ENCODE results near the gene KIAA0825.

KIAA0825 gene

DNA sequence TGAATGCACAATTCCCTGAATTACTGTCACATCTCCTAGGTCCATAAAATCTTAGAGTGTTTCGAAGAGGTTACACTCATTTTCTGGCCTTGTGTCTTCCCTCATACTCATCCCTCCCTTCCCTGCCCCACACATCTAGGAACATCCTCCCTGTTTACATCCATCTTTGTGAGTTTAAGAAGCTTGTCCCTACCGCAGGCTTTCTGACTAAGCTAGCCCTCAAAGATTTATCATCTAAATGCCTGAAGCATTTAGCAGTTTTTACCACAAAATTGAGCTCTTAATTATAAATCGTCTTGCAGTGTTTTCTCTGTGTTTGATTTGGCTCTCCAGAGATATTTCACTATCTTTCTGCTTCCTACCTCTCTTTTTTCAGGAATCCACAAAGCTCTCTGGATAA is 374.8 kb downstream of the KIAA0825 start:
- no peak for DNase-seq (ENCODE audit: low read depth)

DNA sequence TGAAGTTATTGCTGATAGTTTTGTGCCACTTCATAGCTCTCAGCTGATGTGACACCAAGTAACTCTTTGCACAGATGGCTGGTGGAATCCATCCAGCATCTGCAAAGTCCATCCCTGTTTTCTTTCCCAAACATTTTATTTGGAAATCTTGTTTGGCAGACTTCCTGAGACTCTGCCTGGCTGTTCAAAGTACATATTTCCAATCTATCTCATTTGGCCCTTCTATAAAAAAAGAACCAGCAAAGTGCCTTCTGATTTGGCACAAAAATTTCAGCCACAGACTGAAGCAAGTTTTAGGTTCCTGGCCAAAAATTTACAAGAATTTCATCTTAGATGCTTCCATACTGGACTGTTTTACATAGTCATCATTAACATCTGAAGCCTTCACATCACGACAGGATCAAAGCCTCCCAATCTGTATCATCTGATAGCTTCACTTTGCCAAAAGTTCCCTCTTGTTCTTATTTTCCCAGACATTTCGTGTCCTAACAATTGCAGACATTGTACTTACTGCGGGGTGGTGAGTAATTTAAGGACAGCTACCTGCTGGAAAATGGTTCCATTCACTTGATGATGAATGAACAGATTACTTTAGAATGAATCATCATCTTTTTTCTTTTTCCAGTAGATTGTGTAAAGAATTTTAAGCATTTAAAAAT is 377.3 kb downstream of the KIAA0825 start:
- DNase-seq (ENCODE audit: low read depth) = no peak

DNA sequence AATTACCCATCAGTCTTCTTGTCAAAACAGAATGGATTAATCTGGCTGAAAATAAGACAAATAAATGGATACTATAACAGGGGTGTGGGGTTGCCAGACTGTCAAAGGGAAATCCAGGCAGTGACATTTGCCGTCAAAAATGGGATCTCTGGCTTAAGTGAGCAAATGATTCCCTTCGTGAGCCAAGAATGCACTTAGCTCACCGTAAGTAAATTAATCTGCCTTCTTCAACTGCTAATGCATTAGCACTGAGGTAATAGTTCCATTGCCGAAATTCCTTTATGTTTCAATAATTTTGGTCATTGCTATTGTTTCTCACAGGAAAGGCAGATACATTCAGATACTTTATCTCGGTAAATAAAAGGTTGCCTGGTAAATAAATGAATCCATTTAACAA is 377.8 kb downstream of the KIAA0825 start:
- DNase-seq (ENCODE audit: low read depth) = no peak

DNA sequence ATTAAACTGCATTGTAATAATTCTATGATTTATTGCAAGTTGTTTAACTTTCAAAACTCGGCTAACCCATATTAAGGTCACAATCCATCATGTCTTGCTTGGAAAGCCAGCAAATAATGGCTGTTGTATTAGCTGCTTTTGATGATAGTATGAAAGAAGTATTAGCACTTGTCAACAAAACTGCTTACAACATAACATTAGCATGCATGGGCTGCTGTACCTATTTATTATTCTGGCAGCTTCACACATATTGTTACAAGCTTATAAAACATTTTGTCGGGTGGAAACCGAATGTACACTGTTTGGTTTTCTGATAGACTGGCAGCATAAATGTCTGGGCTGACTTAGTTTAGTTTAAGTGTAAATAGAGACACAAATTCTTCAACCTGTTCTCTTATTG is 378.3 kb downstream of the KIAA0825 start:
- no peak for DNase-seq (ENCODE audit: low read depth)

DNA sequence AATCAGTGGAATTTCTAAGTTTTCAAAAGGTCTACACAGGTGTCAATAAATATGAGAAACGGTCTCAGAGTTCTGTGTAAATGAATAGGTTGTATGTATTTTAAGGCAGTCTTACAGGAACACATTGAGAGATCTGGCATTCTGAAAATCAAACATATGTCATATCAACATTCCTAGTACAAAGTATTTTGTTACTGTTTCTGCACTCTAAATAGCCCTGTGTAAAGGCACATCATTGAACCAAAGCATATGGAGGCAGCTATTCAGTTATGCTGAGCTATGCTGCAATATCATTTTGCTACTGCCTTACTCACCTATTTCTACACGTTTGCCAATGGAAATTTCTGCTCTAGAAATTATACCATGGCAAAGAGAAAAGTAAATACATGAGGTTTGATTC is 379.1 kb downstream of the KIAA0825 start:
- no peak for DNase-seq (ENCODE audit: low read depth)

DNA sequence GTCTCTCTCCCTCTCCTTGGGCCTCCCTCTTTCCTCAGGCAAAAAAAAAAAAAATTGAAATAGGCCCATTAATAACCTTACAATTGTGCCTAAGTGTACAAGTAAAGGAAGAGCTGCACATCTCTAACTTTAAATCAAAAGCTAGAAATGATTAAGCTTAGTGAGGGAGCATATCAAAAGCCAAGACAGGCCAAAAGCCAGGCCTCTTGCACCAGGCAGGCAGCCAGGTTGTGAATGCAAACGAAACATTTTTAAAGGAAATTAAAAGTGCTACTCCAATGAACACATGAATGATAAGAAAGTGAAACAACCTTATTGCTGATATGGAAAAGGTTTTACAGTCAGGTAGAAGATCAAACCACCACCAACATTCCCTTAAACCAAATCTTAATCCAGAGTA is 383.4 kb downstream of the KIAA0825 start:
- DNase-seq (ENCODE audit: low read depth) = no peak

DNA sequence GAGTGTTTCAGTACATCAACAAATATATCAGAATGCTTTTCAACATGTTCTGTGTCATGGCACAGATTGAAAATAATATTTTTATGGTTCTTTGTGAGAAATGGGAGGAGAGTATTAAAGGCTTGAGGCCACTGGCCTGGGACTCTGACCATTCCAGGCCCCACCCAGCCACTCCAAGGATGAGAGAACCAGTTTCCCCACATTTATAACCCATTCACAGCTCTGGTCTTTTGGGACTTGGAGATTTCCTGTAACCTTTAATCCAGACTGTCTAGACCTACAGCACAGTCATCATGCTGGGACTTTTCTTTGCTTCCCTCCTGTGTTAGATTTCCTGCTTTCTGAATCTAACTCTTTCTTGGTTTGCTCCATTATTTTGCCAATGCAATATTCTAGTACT is 389.6 kb downstream of the KIAA0825 start:
- DNase-seq (ENCODE audit: low read depth) = no peak

DNA sequence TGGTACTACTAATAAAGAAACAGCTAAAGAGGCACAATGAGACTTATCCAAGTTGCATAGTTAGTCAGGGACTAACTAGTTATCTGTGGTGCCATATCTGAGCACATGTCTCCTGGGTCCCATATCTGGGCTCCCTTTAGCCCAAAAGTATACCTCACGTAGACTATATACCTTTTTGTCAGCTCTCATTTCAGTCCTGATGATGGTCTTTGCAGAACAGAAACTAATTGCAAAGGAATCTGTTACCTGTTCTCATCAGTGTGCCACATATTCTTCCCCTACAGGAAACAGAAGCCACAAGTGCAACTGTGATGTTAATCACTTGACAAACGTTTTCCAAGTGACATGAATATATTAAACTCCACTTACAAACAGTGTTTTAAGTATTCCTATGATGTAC is 395.2 kb downstream of the KIAA0825 start:
- no peak for DNase-seq (ENCODE audit: low read depth)

DNA sequence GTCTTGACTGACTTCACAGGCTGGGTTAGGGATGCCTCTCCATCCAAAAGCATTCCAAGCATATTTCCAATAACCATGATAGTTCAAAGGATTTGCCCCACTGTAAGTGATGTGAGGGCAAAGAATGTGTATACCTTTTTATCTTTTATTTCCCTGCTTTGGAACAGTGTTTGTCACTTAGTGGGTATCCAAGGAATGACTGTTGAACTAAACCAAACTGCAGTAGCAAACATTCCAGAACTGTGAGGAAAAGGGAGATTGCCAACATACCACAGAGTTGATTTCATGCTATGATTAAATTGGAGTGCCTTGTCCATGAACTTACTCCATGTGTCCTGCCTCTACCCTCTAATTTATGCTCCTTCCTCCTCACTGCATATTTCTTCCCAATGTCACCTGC is 400.0 kb downstream of the KIAA0825 start:
- DNase-seq (ENCODE audit: low read depth) = no peak

DNA sequence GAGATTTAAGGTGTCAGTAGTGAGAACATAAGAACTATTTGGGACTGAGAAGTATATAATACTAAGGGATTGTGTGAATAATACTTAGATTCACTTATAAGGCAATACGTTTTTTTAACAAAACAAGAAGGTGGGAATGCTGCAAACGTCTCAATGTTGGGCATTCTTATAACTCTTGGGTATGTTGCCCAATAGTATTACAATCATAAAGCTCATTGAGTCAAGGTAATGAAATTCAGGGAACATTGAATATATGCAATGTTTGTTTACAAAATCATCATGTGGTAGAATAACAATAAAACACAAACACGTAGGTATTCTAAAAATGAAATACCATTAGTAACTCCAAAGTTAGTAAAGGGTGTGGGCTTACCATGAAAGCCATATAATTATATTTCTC is 400.7 kb downstream of the KIAA0825 start:
- DNase-seq (ENCODE audit: low read depth) = no peak

DNA sequence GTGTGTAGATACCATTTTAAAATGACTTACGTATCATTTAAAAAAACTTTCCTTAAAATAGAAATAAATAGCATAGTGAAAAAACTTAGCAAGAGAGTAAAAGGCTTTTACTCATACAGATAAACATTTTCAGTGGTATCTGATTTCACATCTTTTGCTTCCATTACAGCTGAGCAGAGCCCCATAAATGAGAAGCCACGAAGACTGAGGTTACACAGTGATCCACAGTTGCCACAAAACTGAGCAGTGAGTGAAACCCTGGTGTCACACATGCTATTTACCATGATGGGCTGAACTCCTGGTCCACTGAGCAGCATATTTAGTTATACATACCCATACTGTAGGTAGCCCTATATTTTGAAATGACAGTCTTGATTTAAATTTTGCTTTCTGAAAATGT is 401.2 kb downstream of the KIAA0825 start:
- DNase-seq (ENCODE audit: low read depth) = no peak

DNA sequence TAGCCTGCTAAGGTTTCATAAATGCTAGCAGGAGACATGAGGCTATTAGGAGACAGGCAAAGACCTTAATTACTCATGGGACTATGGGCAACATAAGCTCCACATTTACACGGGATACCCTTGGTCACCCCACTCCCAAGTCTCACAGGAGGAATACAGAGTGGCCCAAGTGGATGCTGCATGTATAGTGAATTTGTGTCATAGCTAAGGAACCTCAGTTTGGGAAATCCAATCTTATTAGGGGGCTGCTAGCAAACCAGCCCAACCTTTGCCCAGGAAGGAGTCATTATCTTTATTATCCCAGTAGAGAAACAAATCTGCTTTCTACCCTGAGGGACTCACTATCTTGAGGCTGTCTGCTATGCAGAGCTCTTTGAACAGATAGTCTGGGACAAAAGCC is 405.9 kb downstream of the KIAA0825 start:
- no peak for DNase-seq (ENCODE audit: low read depth)

DNA sequence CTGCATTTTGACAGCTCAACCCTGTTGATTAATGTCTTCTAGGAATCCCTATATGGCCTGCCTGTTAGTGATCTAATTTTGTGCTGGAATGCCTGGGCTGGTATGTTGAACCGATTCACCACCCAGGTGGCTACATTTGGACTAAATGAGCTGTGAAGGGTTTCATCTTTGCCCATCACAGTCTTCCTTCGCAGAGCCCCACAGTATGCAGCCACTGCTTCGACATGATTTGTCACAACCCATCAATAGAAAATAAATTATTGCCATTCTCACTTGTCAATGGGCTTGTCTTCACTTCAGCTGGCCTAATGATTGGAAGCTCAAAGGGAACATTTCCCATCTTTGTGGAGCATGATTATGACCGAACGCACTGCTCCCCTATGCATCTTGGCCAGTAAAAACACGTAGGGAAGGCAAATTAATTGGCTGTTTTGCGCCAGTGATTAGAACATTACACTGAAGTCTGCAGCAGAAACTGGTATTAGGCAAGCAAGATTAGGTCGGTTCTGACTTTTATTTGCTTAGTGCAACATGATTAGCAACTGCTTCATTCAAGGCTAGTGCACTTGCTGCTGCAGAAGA is 408.5 kb downstream of the KIAA0825 start:
- no peak for DNase-seq (ENCODE audit: low read depth)

DNA sequence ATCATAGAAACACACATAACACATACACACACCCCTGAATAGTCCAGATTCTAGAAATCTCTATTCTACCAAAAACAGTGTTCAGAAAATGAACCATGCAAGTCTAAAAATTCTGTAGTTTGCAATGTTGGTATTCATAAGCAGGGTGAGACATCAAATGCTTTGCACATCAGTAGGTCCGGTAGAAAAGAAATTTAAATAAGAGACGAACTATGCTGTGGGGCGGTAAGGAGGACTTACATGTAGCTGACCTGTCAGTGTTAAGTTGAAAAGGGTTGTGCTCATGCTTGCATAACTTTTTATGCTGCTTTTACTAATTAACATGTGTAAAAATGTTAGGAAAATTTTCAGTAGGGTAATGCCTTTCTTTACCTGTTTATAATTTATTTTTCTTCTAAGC is 409.1 kb downstream of the KIAA0825 start:
- no peak for DNase-seq (ENCODE audit: low read depth)

DNA sequence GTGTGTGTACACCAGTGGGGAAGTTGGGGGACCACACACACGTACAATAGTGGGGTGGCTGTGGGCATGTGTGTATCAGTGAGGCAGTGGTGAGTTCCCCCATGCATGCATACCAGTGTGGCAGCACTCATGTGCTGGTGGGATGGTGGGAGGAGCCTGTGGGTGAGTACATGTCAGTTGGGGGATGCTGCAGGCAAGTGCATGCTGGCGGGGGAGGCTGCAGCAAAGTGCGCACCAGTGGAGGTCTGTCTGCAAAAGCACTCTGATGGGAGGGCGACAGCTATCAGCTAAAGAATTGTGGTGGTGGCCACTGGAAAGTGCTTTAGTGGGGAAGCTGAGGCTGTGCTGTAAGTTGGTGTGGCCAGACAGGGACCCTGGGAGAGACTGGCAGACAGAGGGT is 418.8 kb downstream of the KIAA0825 start:
- DNase-seq (ENCODE audit: low read depth) = no peak

DNA sequence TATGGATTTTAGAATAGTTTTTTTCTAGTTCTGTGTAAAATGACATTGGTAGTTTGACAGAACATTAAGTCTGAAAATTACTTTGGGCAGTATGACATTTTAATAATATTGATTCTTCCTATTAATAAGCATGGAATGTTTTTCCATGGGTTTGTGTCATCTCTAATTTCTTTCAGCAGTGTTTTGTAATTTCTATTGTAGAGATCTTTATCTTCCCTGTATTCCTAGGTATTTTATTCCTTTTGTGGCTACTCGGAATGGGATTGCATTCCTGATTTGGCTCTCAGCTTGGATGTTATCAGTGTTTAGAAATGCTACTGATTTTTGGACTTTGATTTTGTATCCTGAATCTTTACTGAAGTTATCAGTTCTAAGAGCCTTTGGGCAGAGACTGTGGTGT is 420.4 kb downstream of the KIAA0825 start:
- DNase-seq (ENCODE audit: low read depth) = no peak

DNA sequence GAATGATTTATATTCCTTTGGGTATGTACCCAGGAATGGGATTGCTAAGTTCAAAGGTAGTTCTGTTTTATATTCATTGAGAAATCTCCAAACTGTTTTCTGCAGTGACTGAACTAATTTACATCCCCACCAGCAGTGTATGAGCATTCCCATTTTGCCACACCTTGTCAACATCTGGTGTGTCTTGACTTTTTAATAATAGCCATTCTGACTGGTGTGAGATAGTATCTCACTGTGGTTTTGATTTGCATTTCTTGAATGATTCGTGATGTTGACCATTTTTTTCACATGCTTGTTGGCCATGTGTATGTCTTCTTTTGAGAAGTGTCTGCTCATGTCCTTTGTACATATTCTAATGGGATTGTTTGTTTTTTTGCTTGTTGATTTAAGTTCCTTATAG is 421.5 kb downstream of the KIAA0825 start:
- DNase-seq (ENCODE audit: low read depth) = no peak

DNA sequence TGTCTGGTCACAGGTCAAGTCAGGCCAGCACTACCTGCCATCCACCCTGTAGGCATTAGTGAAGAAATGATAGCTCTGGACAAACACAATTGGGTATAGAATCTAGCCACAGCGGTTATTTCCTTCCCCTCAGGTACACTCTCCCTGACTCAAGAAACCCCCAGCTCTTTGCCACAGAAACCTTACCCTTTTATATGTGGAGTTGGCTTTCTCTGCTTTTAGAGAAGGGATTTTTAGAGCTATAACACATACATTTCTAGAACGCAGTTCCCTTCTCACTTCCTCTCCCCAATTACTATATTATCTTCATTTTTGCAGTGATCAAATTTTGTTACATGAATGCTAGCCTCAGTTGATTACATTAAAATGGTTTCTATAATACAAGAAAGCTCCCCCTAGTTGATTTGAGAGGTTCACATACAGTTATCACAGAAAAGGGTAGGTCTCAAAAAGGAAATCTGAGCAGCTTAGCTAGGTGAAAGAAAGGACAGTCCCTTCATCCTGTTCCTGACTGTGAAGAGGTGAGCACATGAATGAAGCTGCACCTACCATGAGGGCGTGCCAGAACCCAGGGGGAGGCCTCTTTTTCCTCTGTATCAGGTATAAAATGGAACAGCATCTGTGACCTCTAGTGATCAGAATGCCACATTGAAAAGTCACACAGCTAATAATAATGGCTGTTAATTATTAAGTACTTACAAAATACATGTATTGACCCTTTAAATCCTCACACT is 425.6 kb downstream of the KIAA0825 start:
- no peak for DNase-seq (ENCODE audit: low read depth)

DNA sequence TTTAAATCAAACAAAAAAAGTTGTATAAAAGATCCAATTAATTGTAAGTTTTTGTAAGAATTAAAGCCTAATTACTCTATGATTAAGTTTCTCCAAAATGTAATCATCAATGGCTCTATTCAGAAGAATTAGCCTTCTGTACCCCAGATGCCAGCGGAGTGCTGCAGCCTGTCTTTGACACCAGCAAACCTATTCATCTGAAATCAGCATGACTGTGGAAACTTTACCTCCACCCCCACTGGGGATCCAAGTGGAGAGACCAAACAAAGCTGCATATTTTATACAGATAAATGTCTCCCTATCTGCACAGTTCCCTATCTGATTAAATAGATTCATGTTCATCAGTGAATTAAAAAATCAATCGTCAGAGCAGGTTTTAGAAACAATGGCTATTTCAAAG is 426.8 kb downstream of the KIAA0825 start:
- DNase-seq (ENCODE audit: low read depth) = no peak

DNA sequence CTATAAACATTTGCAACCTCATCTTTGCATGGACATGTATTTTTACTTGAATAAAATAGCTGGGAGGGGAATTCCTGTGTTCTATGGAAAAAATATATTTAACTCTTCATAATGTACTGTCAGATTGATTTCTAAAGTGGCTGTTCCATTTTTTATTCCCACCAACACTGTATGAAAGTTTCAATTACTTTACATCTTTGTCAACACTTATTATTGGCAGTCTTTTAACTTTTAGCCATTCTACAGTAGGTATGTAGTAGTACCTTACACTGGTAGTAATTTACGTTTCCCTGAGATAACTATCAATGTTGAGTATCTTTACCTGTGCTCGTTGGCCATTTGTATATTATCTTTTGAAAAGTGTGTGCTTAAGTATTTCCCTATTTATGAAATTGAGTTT is 429.7 kb downstream of the KIAA0825 start:
- DNase-seq (ENCODE audit: low read depth) = no peak

DNA sequence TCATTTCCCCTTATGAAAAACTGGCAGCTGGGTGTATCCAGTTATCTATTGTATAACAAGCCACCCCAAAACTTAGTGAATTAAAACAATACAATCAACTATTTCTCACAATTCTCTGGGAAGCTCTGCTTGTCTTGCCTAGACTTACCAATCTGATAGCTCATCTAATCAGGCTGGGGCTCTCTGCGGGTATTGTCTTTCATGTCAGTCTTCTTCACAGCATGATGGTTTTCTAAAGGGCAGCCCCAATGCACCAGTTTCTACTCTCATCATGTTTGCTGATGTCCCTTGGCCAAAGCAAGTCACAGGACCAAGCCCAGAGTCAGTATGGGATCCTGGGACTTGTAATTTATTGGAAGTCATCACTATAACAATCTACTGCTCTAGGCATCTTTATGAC is 433.5 kb downstream of the KIAA0825 start:
- no peak for DNase-seq (ENCODE audit: low read depth)

DNA sequence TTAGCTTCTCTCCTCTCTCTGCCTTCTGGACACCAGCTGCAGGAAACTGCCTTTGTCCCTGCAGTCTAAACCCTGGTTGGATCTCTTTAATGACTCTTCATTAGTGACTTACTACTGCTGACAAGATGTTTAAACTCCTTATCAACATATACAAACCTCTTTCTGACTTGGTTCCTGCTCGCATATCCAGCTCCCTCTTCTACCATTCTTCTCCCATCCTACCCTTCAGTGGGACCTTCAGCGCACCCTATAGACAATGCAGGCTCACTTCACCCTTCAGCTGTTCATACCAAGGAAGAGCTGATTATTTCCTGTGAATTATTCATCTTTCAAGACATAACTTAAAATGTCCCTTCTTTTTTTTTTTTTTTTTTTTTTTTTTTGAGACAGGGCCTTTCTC is 436.5 kb downstream of the KIAA0825 start:
- DNase-seq (ENCODE audit: low read depth) = no peak

DNA sequence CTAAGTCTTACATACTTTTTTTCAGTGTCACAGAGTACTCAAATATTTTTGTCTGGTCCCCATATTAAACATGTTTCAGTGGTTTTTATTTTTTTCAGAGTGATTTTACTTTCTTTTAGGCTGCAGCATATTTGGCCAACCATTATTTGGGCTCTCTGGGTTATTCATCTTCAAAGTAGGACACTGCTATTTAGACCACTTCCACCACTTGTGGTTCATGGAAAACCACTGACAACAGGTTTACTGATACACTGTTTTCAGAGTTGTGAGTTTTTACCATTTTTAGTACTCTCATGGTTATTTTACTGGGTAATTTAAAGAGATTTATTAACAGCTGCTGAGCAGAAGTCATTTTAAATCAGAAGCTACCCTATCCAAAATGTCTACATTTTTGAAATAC is 437.6 kb downstream of the KIAA0825 start:
- DNase-seq (ENCODE audit: low read depth) = no peak

DNA sequence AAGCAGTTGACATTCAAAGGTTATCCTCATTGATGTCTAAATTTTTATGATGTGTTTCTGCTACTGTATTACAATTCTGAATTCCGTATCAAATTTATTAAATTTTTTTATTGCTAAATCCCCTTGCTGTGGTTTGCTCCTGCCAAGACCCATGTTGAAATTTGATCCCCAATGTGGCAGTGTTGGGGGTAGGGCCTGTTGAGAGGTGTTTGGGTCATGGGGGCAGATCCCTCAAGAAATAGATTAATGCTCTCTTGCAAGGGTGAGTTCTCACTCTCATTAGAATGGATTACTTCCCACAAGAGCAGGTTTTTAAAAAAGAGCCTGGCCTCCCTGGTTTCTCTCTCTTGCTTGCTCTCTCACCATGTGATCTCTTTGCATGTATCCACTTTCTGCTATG is 442.5 kb downstream of the KIAA0825 start:
- DNase-seq (ENCODE audit: low read depth) = no peak

Data from fibroblast of the conjunctiva (primary cell).